Natural killer cell (primary cell): ENCODE measurements around the gene KRTAP10-9. TPM values are rescaled to one million over a fixed set of nuclear protein-coding genes. Genes with fewer than 3 reads are reported as not detected.

Experiments used
- ATAC-seq, 3 donors: fragments of 150-1000 bp in 2 of 3; fragments of 200-7000 bp in 1 of 3; cut with Tn5 transposase; 1 replicate in 1 of 3; 2 replicates in 2 of 3; pipeline ENCODE4 v1.10.0; 2021; ENCODE audit warnings: mild to moderate bottlenecking in 2 of 3, moderate library complexity in 2 of 3
- DNase-seq, 2 donors: peaks; one replicate each; pipeline versions ENCODE4 v3.0.0 to v3.0.0-alpha.2; 2013 to 2021; ENCODE audit warnings: mixed read lengths in 1 of 2
- H3K27ac ChIP-seq: one replicate; pipeline ENCODE4 v1.5.1; 2013; ENCODE audit warnings: mild to moderate bottlenecking, low read length
- H3K27me3 ChIP-seq: one replicate; pipeline ENCODE4 v1.6.1; 2013; ENCODE audit warnings: low read length; ENCODE audit not compliant: control insufficient read depth, insufficient read depth
- H3K36me3 ChIP-seq: one replicate; pipeline ENCODE4 v1.6.1; 2013; ENCODE audit warnings: low read length; ENCODE audit not compliant: control insufficient read depth, insufficient read depth
- H3K4me1 ChIP-seq: one replicate; pipeline ENCODE4 v1.6.1; 2013; ENCODE audit warnings: low read length; ENCODE audit not compliant: control insufficient read depth, insufficient read depth
- H3K4me3 ChIP-seq: one replicate; pipeline ENCODE4 v1.5.1; 2013; ENCODE audit warnings: low read length
- H3K9me3 ChIP-seq: one replicate; pipeline ENCODE4 v1.6.1; 2013; ENCODE audit warnings: low read length; ENCODE audit not compliant: control insufficient read depth, insufficient read depth
- H3K27ac Mint-ChIP-seq, 2 donors: one replicate each; pipeline ENCODE4 v1.8.0; 2022; ENCODE audit warnings: mild to moderate bottlenecking in 2 of 2, mixed read lengths in 2 of 2, moderate library complexity in 1 of 2
- H3K27me3 Mint-ChIP-seq, 2 donors: one replicate each; pipeline ENCODE4 v1.8.0; 2022; ENCODE audit warnings: low read depth in 2 of 2, mixed read lengths in 2 of 2
- H3K36me3 Mint-ChIP-seq: one replicate; pipeline ENCODE4 v1.8.0; 2022; ENCODE audit warnings: mixed read lengths
- H3K4me1 Mint-ChIP-seq, 2 donors: one replicate each; pipeline ENCODE4 v1.8.0; 2022; ENCODE audit warnings: mixed read lengths in 2 of 2
- H3K4me3 Mint-ChIP-seq: one replicate; pipeline ENCODE4 v1.8.0; 2022; ENCODE audit warnings: mild to moderate bottlenecking, moderate library complexity, mixed read lengths
- H3K9me3 Mint-ChIP-seq, 2 donors: one replicate each; pipeline ENCODE4 v1.8.0; 2022; ENCODE audit warnings: mixed read lengths in 2 of 2
- CTCF ChIP-seq: fragments of 200-600 bp; IDR thresholded peaks from one replicate; pipeline ENCODE4 v1.8.0; 2022; ENCODE audit warnings: antibody characterized with exemption
- WGBS: methylation state at CpG from one replicate; pipeline ENCODE4 v1.1.7; 2013; ENCODE audit warnings: missing lambda C conversion rate; ENCODE audit not compliant: insufficient coverage; 5-methylcytosine and 5-hydroxymethylcytosine counted together
- intact Hi-C: fragments of 100-400 bp; cut with micrococcal nuclease; formaldehyde crosslinking; loops from one replicate; pipeline ENCODE4 v1.14.2; 2022
- total RNA-seq, 4 donors: library from RNA; stranded (reverse); fragments of 120-200 nt in 1 of 4; gene quantifications; one replicate each; pipeline versions ENCODE4 v1.2.3 to v1.2.4, GENCODE V29; 2013 to 2022

KRTAP10-9 gene
- total RNA-seq, 3 donors from 2014 or later (not counting 1 experiment from before 2014, with no cell fraction given): not detected

GRCh38 chr21:44602463-44602850 lies 24.4 kb upstream of the KRTAP10-9 start:
- TF ChIP-seq CTCF: no peak
- H3K4me3 ChIP-seq: no peak overlapping the region
- Mint-ChIP-seq H3K36me3 (no peaks in the 10 kb centered on the region), H3K27ac (no peak overlapping the region), H3K9me3 (peaks cover 2 to 3% of the 10 kb centered on the region in 2 donors), H3K4me3 (no peak overlapping the region), H3K4me1 (no peaks in the 10 kb centered on the region), H3K27me3 (peaks cover 24 to 36% of the 10 kb centered on the region in 2 donors)
- H3K27ac ChIP-seq: no peak overlapping the region
- no peak for ATAC-seq
- H3K4me1 ChIP-seq: no peaks in the 10 kb centered on the region
- intact Hi-C loops: no loop called here
- no peaks in the 10 kb centered on the region for H3K27me3 ChIP-seq
- no peaks in the 10 kb centered on the region for H3K9me3 ChIP-seq
- H3K36me3 ChIP-seq: no peaks in the 10 kb centered on the region
- WGBS: 85% methylated on average over 20 of the region's 21 CpGs
- DNase-seq: no peak

GRCh38 chr21:44603109-44603875 lies 23.6 kb upstream of the KRTAP10-9 start:
- H3K27ac ChIP-seq: no peak overlapping the region
- WGBS: 61% methylated on average over 17 of the region's 17 CpGs

GRCh38 chr21:44603911-44604310 lies 23.0 kb upstream of the KRTAP10-9 start:
- H3K27ac ChIP-seq: no peak overlapping the region
- H3K4me1 Mint-ChIP-seq: no peaks in the 10 kb centered on the region
- no peak overlapping the region for H3K27ac Mint-ChIP-seq
- no peak for ATAC-seq
- no peaks in the 10 kb centered on the region for H3K27me3 ChIP-seq
- no peak for DNase-seq
- peaks cover 4% of the 10 kb centered on the region for H3K36me3 Mint-ChIP-seq
- no peaks in the 10 kb centered on the region for H3K4me1 ChIP-seq
- peaks cover 1% of the 10 kb centered on the region in 2 donors for H3K9me3 Mint-ChIP-seq
- WGBS: 86% methylated on average over 8 of the region's 8 CpGs
- H3K4me3 ChIP-seq: no peak overlapping the region
- no peaks in the 10 kb centered on the region for H3K36me3 ChIP-seq
- no peak for TF ChIP-seq CTCF
- H3K27me3 Mint-ChIP-seq: peaks cover 21 to 49% of the 10 kb centered on the region in 2 donors
- intact Hi-C loops: no loop called here
- H3K9me3 ChIP-seq: no peaks in the 10 kb centered on the region
- no peak overlapping the region for H3K4me3 Mint-ChIP-seq

More at GRCh38 chr21:44603109-44603875, 23.6 kb upstream of the KRTAP10-9 start:
- peaks cover 23 to 44% of the 10 kb centered on the region in 2 donors for H3K27me3 Mint-ChIP-seq
- ATAC-seq (no peak), DNase-seq (no peak)
- Histone ChIP-seq H3K9me3 (no peaks in the 10 kb centered on the region), H3K27me3 (no peaks in the 10 kb centered on the region), H3K4me1 (no peaks in the 10 kb centered on the region), H3K4me3 (no peak overlapping the region), H3K36me3 (no peaks in the 10 kb centered on the region)
- intact Hi-C loops: no loop called here
- no peak overlapping the region for H3K4me3 Mint-ChIP-seq
- no peak overlapping the region for H3K27ac Mint-ChIP-seq
- TF ChIP-seq CTCF: no peak
- H3K9me3 Mint-ChIP-seq: peaks cover 2 to 3% of the 10 kb centered on the region in 2 donors
- no peaks in the 10 kb centered on the region for H3K4me1 Mint-ChIP-seq
- no peaks in the 10 kb centered on the region for H3K36me3 Mint-ChIP-seq

GRCh38 chr21:44606495-44606894 lies 20.4 kb upstream of the KRTAP10-9 start:
- Mint-ChIP-seq H3K36me3 (peaks cover 15% of the 10 kb centered on the region), H3K27ac (no peak overlapping the region), H3K9me3 (peaks cover 2 to 14% of the 10 kb centered on the region in 2 donors), H3K4me3 (no peak overlapping the region), H3K27me3 (peaks cover 25 to 58% of the 10 kb centered on the region in 2 donors), H3K4me1 (no peaks in the 10 kb centered on the region)
- Histone ChIP-seq H3K27me3 (no peaks in the 10 kb centered on the region), H3K4me3 (no peak overlapping the region), H3K36me3 (no peaks in the 10 kb centered on the region), H3K27ac (no peak overlapping the region), H3K4me1 (no peaks in the 10 kb centered on the region), H3K9me3 (peaks cover 21% of the 10 kb centered on the region)
- intact Hi-C loops: no loop called here
- TF ChIP-seq CTCF: no peak
- DNase-seq (no peak), ATAC-seq (no peak)
- WGBS: 70% methylated on average over 3 of the region's 4 CpGs
